ENCODE results near the gene APOL2. TPM values are rescaled to one million over a fixed set of nuclear protein-coding genes. Genes with fewer than 3 reads are reported as not detected.
"Not testable (repeated sequence)": the region's sequence is repeated elsewhere in the genome, so short reads cannot be mapped to it uniquely, and the experiment has no call there.

Gene APOL2
- total RNA-seq, 1 donor from 2014 or later: 51.6 TPM

GRCh38 chr22:36208162-36208765, 31.1 kb downstream of the APOL2 start:
- TF ChIP-seq CTCF (IDR thresholded peaks at IDR 0.05): no peak
- ATAC-seq: no peak
- Histone ChIP-seq H3K4me1 (peaks cover 27% of the 10 kb centered on the region), H3K36me3 (no peaks in the 10 kb centered on the region), H3K27me3 (no peaks in the 10 kb centered on the region), H3K27ac (no peak overlapping the region), H3K9me3 (no peaks in the 10 kb centered on the region), H3K4me3 (no peak overlapping the region)
- DNase-seq: no peak
- intact Hi-C loops (cut with DNase I): no loop called here

GRCh38 chr22:36206255-36206654, 33.1 kb downstream of the APOL2 start:
- intact Hi-C loops (cut with DNase I): no loop called here
- ATAC-seq (no peak), DNase-seq (no peak)
- no peaks in the 10 kb centered on the region for H3K27me3 ChIP-seq
- no peaks in the 10 kb centered on the region for H3K36me3 ChIP-seq
- peaks cover 26% of the 10 kb centered on the region for H3K4me1 ChIP-seq
- no peaks in the 10 kb centered on the region for H3K9me3 ChIP-seq
- H3K4me3 ChIP-seq: no peak overlapping the region
- TF ChIP-seq CTCF (IDR thresholded peaks at IDR 0.05): no peak
- H3K27ac ChIP-seq: no peak overlapping the region

- H3K9me3 ChIP-seq; ATAC-seq; DNase-seq; H3K27me3 ChIP-seq; H3K36me3 ChIP-seq; H3K4me3 ChIP-seq; intact Hi-C loops (cut with DNase I); H3K27ac ChIP-seq: not testable (repeated sequence)
- H3K4me1 ChIP-seq: peaks cover 20% of the 10 kb centered on the region
Observed at GRCh38 chr22:36205573-36205972, 33.8 kb downstream of the APOL2 start.

- no peak overlapping the region for H3K27ac ChIP-seq
- H3K36me3 ChIP-seq: no peaks in the 10 kb centered on the region
- ATAC-seq (no peak), DNase-seq (no peak)
- H3K4me3 ChIP-seq: no peak overlapping the region
- no peak for TF ChIP-seq CTCF (IDR thresholded peaks at IDR 0.05)
- H3K9me3 ChIP-seq: no peaks in the 10 kb centered on the region
- peaks cover 17% of the 10 kb centered on the region for H3K4me1 ChIP-seq
- intact Hi-C loops (cut with DNase I): no loop called here
- no peaks in the 10 kb centered on the region for H3K27me3 ChIP-seq
Observed at GRCh38 chr22:36204632-36205015, 34.7 kb downstream of the APOL2 start.

GRCh38 chr22:36204001-36204631, 35.2 kb downstream of the APOL2 start:
- H3K4me3 ChIP-seq: no peak overlapping the region
- no peaks in the 10 kb centered on the region for H3K9me3 ChIP-seq

GRCh38 chr22:36203441-36203840, 35.9 kb downstream of the APOL2 start:
- H3K4me1 ChIP-seq: peaks cover 12% of the 10 kb centered on the region
- H3K27ac ChIP-seq; H3K4me3 ChIP-seq; ATAC-seq; intact Hi-C loops (cut with DNase I); H3K36me3 ChIP-seq; DNase-seq; H3K27me3 ChIP-seq; H3K9me3 ChIP-seq: not testable (repeated sequence)

More at GRCh38 chr22:36204001-36204631, 35.2 kb downstream of the APOL2 start:
- no peak for DNase-seq
- Histone ChIP-seq H3K27me3 (no peaks in the 10 kb centered on the region), H3K27ac (no peak overlapping the region), H3K36me3 (no peaks in the 10 kb centered on the region), H3K4me1 (peaks cover 17% of the 10 kb centered on the region)
- ATAC-seq: no peak
- intact Hi-C loops (cut with DNase I): no loop called here
- no peak for TF ChIP-seq CTCF (IDR thresholded peaks at IDR 0.05)

Data from upper lobe of right lung (tissue), 1 donor.